K562 (cell line): ENCODE measurements around the gene PPP1R12C. TPM values are rescaled to one million over a fixed set of nuclear protein-coding genes. Genes with fewer than 3 reads are reported as not detected.

Experiments used
- CCNT2 ChIP-seq: IDR thresholded peaks from 2 replicates; pipeline ENCODE4 v1.6.1; 2011; ENCODE audit warnings: borderline replicate concordance, low read depth, mild to moderate bottlenecking, moderate library complexity, mixed read lengths, low read length; ENCODE audit not compliant: insufficient read length; ENCODE audit errors: extremely low read depth
- CHCHD3 ChIP-seq: fragments of 250-450 bp; sonication (Bioruptor Pico); IDR thresholded peaks from 2 replicates; pipeline ENCODE4 v2.1.2; 2022; ENCODE audit warnings: mild to moderate bottlenecking
- CREB1 ChIP-seq, 2 experiments: sonication (generic) in 1 of 2; formaldehyde crosslinking in 1 of 2; IDR thresholded peaks; 2 replicates each; pipeline versions ENCODE4 v1.6.1 to v1.8.0; 2012 to 2022; ENCODE audit warnings: inconsistent platforms in 1 of 2, mild to moderate bottlenecking in 1 of 2, missing genetic modification reagents in 1 of 2, moderate library complexity in 1 of 2
- ERF ChIP-seq: fragments of 450-650 bp; formaldehyde crosslinking; IDR thresholded peaks from 2 replicates; pipeline ENCODE4 v1.4.0; 2020; ENCODE audit warnings: mild to moderate bottlenecking, mixed read lengths
- HBP1 ChIP-seq: fragments of 450-650 bp; formaldehyde crosslinking; IDR thresholded peaks from 2 replicates; pipeline ENCODE4 v1.4.0; 2022; ENCODE audit warnings: missing genetic modification characterization
- HDGF ChIP-seq: fragments of 450-650 bp; IDR thresholded peaks from 2 replicates; pipeline ENCODE4 v1.6.1; 2016
- KDM2B ChIP-seq: fragments of 250-450 bp; sonication (Bioruptor Pico); IDR thresholded peaks from 2 replicates; pipeline ENCODE4 v1.8.0; 2021; ENCODE audit warnings: mild to moderate bottlenecking, moderate library complexity
- MCM7 ChIP-seq, 2 experiments: fragments of 450-650 bp; IDR thresholded peaks; 2 replicates each; pipeline ENCODE4 v1.6.1; 2016 to 2018
- POLR2AphosphoS5 ChIP-seq: IDR thresholded peaks from 2 replicates; pipeline ENCODE4 v1.6.1; 2011; ENCODE audit warnings: mild to moderate bottlenecking, low read depth, low read length, moderate library complexity; ENCODE audit not compliant: control insufficient read depth, insufficient read depth
- POLR2B ChIP-seq: fragments of 450-650 bp; IDR thresholded peaks from 2 replicates; pipeline ENCODE4 v1.6.1; 2018; ENCODE audit warnings: low read depth; ENCODE audit not compliant: partially characterized antibody
- SAP30 ChIP-seq: fragments of 200-600 bp; sonication (generic); IDR thresholded peaks from 2 replicates; pipeline ENCODE4 v1.6.1; 2012; ENCODE audit warnings: borderline replicate concordance, low read depth, mild to moderate bottlenecking, moderate library complexity, low read length, control low read depth, inconsistent platforms; ENCODE audit not compliant: insufficient read depth, poor library complexity, severe bottlenecking
- SMAD4 ChIP-seq: fragments of 250-450 bp; sonication (Bioruptor Pico); conservative IDR thresholded peaks from 2 replicates; pipeline ENCODE4 v1.8.0; 2021; ENCODE audit warnings: inconsistent platforms, mild to moderate bottlenecking, moderate library complexity
- SPI1 ChIP-seq: IDR thresholded peaks from 2 replicates; pipeline ENCODE4 v1.6.1; 2011; ENCODE audit warnings: low read depth, low read length, control low read depth, borderline replicate concordance
- VEZF1 ChIP-seq: fragments of 200-800 bp; sonication (Bioruptor generic); IDR thresholded peaks from 2 replicates; pipeline ENCODE4 v1.6.1; 2017; ENCODE audit warnings: missing genetic modification characterization, missing compliant biosample characterization
- ZNF140 ChIP-seq: fragments of 250-450 bp; sonication (Bioruptor Pico); IDR thresholded peaks from 2 replicates; pipeline ENCODE4 v1.8.0; 2021; ENCODE audit warnings: moderate library complexity, mild to moderate bottlenecking, inconsistent platforms
- ZNF143 ChIP-seq: sonication (generic); formaldehyde crosslinking; IDR thresholded peaks from 2 replicates; pipeline ENCODE4 v1.9.0; 2022; ENCODE audit warnings: mild to moderate bottlenecking, missing genetic modification reagents
- ZNF57 ChIP-seq: fragments of 450-650 bp; formaldehyde crosslinking; IDR thresholded peaks from 2 replicates; pipeline ENCODE4 v1.4.0; 2020; ENCODE audit warnings: mild to moderate bottlenecking, moderate library complexity
- ZSCAN29 ChIP-seq: fragments of 450-650 bp; IDR thresholded peaks from 2 replicates; pipeline ENCODE4 v1.6.1; 2017
- polyA plus RNA-seq, 8 experiments: library from polyadenylated mRNA; depleted of rRNA in 4 of 8; stranded (reverse) in 5 of 8; unstranded in 3 of 8; fragments of >200 nt; fragmentation: Nextera tagmentation in 2 of 8; fragmentation: Illumina TruSeq in 1 of 8; extraction: Ambion mirVana in 2 of 8; extraction: Trizol in 1 of 8; gene quantifications; 2 replicates each; pipeline versions ENCODE4 v1.2.1 to v1.2.3, GENCODE V29; 2011 to 2014; ENCODE audit warnings: inconsistent platforms in 1 of 8, missing spikeins in 1 of 8
- total RNA-seq, 7 experiments: library from RNA; depleted of rRNA in 6 of 7; stranded (reverse); fragments of >200 nt in 6 of 7; fragmentation: Illumina TruSeq in 2 of 7; extraction: Trizol in 2 of 7; gene quantifications; 2 replicates each; pipeline versions ENCODE4 v1.2.1 to v1.2.3, GENCODE V29; 2011 to 2021; ENCODE audit warnings: low replicate concordance in 1 of 7
- TF ChIP-seq, protein P1 (sequence below), 2 experiments: fragments of 450-650 bp in 1 of 2; IDR thresholded peaks; 2 replicates each; pipeline ENCODE4 v1.6.1; 2011 to 2017; ENCODE audit warnings: low read depth in 2 of 2, antibody characterized with exemption in 1 of 2, borderline replicate concordance in 1 of 2, low read length in 1 of 2, mild to moderate bottlenecking in 1 of 2, mixed read lengths in 1 of 2; ENCODE audit not compliant: control insufficient read depth in 1 of 2

PPP1R12C gene
- total and polyA plus RNA-seq, 9 of the 15 experiments (the other 6 are each of a cell fraction or from before 2014, with no cell fraction given) = 1.8 to 136 (median 33.7) TPM

- TF ChIP-seq POLR2B = peak; percentile 74
- 0 out of 2 replicates have a peak, but pooled peaks have one; percentile 57 for TF ChIP-seq HDGF
- TF ChIP-seq VEZF1 = peak; percentile 66
- TF ChIP-seq POLR2AphosphoS5 = peak; percentile 55; the same call in 1 of the 2 replicates
- TF ChIP-seq MCM7 (IDR thresholded peaks at IDR 0.05) = no peak
- peak; percentile 83; the same call in 1 of the 2 replicates for TF ChIP-seq ERF (CRISPR knock-in tag)
- no peak for TF ChIP-seq ZNF140 (CRISPR knock-in tag)
- peak; percentile 58; the same call in 1 of the 2 replicates for TF ChIP-seq KDM2B (CRISPR knock-in tag)
- TF ChIP-seq CCNT2 = peak; percentile 28
- peak; percentile 43; the same call in 1 of the 2 replicates for TF ChIP-seq ZSCAN29
- TF ChIP-seq, protein P1, sequence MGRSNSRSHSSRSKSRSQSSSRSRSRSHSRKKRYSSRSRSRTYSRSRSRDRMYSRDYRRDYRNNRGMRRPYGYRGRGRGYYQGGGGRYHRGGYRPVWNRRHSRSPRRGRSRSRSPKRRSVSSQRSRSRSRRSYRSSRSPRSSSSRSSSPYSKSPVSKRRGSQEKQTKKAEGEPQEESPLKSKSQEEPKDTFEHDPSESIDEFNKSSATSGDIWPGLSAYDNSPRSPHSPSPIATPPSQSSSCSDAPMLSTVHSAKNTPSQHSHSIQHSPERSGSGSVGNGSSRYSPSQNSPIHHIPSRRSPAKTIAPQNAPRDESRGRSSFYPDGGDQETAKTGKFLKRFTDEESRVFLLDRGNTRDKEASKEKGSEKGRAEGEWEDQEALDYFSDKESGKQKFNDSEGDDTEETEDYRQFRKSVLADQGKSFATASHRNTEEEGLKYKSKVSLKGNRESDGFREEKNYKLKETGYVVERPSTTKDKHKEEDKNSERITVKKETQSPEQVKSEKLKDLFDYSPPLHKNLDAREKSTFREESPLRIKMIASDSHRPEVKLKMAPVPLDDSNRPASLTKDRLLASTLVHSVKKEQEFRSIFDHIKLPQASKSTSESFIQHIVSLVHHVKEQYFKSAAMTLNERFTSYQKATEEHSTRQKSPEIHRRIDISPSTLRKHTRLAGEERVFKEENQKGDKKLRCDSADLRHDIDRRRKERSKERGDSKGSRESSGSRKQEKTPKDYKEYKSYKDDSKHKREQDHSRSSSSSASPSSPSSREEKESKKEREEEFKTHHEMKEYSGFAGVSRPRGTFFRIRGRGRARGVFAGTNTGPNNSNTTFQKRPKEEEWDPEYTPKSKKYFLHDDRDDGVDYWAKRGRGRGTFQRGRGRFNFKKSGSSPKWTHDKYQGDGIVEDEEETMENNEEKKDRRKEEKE (IDR thresholded peaks at IDR 0.05; ENCODE audit: borderline replicate concordance in 1 of 2, control insufficient read depth in 1 of 2, low read depth in 2 of 2, low read length in 1 of 2) = no peak
- no peak for TF ChIP-seq CHCHD3 (CRISPR knock-in tag)
- 0 out of 2 replicates have a peak, but pooled peaks have one; percentile 12 for TF ChIP-seq SPI1
- peak; percentile 64 for TF ChIP-seq SMAD4 (CRISPR knock-in tag)
- no peak for TF ChIP-seq CREB1 (IDR thresholded peaks at IDR 0.05)
- TF ChIP-seq CREB1 (CRISPR knock-in tag; IDR thresholded peaks at IDR 0.05) = peak; percentile 54; the same call in 1 of the 2 replicates
- peak; percentile 77; the same call in 1 of the 2 replicates for TF ChIP-seq HBP1 (CRISPR knock-in tag)
- peak; percentile 49 for TF ChIP-seq SAP30
- peak; percentile 49; the same call in 1 of the 2 replicates for TF ChIP-seq ZNF143 (CRISPR knock-in tag)
- TF ChIP-seq ZNF57 (CRISPR knock-in tag) = peak; percentile 67; the same call in 1 of the 2 replicates
Observed at GRCh38 chr19:55080968-55081769, 36.3 kb downstream of the PPP1R12C start (continued).
